Kidney tubule cell (primary cell): ENCODE measurements around the gene IVD.
A peak's percentile ranks its signal among the peaks of the same experiment; 100 is the strongest.

Experiments
- DNase-seq: peaks from one replicate; pipeline ENCODE4 v3.0.0-alpha.2; 2018; ENCODE audit warnings: low spot score

The IVD gene

GRCh38 chr15:40377606-40378005 lies 28.0 kb upstream of the IVD start:
- no peak for DNase-seq

DNA sequence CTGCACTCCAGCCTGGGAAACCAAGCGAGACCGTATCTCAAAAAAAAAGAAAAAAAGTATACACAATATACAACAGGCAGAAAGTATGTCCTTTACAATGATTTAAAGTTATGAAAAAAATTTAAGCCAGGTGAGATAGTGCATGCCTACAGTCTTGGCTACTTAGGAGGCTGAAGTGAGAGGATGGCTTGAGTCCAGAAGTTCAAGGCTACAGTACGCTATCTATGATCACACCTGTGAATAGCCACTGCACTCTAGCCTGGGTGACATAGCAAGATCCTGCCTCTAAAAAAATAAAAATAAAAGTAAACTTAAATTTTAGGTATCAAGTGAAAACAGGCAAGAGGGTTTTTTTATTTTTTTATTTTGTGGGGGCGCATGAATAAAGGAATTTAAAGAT lies 26.2 kb upstream of the IVD start:
- no peak for DNase-seq

DNA sequence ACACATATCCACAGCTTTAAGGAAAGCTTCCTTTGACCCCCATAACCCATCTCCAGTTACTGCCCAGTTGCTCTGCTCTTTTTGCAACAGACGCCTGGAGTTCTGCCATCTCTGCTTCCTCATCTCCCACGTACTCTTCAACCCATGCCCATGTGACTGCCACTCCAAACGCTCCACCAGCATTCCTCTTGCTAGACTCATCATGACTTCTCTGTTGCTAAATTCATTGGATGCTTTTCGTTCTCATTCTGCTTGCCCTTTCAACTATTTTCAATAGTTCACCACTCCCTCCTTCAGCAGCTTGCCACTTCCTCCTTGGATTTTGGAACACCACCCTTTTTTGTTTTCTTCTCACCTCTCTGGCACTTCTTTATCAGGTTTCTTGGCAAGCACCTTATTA lies 25.7 kb upstream of the IVD start:
- peak; percentile 86 for DNase-seq

DNA sequence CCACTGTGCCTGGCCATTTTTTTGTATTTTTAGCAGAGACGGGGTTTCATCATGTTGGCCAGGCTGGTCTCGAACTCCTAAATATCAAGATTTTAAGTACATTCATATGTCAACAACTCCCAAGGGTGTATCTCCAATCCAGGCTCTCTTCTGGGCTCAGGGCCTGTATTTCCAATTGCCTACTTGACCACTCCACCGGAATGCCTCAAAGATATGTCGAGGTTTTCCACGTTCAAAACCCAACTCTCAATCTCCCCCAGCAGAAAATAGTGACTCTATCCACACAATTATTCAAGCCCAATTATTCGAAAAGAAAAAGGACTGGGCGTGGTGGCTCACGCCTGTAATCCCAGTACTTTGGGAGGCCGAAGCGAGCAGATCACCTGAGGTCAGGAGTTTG lies 25.0 kb upstream of the IVD start:
- no peak for DNase-seq

DNA sequence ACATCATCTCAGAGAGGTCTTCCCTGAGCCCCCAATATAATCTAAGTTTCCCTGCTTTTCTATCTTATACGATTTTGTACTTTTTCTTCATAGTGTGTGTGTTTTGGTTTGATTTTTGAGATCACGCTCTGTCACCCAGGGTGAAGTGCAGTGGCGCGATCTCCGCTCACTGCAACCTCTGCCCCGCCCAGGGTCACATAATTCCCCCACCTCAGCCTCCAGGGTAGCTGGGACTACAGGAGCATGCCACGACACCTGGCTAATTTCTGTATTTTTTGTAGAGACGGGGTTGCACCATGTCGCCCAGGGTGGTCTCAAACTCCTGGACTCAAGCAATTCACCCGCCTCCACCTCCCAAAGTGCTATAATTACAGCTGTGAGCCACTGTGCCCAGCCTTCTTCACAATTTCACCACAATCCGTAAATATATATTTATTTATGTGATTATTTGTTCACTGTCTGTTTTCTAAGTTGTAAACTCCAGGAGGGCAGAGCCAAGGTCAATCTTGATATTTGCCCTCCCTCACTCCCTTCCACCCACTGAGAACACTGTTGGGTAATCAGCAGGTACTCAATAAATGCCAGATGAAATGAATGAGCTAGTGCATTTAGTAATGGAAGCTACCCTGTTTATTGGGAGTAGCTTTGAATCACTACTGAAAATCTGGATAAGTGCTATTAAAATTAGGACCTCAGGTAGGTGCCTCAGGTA lies 23.6 kb upstream of the IVD start:
- DNase-seq: no peak

- DNase-seq: peak; percentile 93
These were observed 22.8 kb upstream of the IVD start, which contains the start of gene KNSTRN for GRCh38 chr15:40382580-40383456. Gene KNSTRN (plus strand): TSS chr15:40382721. CDS start chr15:40382836, 115 bp downstream.

DNA sequence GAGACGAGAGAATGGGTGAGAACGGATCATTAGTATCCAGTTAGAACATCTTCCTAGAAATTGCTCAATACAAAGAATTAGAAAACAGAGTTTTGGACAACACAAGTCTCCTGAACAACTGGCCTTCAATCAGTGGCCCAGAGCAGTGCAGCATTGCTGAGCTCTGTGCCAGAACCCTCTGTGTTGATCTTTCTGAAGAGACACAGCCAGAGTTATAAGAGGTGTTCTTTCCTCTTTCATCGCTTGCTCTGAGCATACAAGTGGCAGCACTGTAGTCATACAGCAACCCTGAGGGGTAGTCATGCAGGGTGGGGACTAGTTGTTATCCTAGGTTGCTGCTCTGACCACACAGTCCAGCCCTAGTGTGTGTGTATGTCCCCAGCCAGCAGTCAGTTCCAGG lies 19.1 kb upstream of the IVD start:
- no peak for DNase-seq

DNA sequence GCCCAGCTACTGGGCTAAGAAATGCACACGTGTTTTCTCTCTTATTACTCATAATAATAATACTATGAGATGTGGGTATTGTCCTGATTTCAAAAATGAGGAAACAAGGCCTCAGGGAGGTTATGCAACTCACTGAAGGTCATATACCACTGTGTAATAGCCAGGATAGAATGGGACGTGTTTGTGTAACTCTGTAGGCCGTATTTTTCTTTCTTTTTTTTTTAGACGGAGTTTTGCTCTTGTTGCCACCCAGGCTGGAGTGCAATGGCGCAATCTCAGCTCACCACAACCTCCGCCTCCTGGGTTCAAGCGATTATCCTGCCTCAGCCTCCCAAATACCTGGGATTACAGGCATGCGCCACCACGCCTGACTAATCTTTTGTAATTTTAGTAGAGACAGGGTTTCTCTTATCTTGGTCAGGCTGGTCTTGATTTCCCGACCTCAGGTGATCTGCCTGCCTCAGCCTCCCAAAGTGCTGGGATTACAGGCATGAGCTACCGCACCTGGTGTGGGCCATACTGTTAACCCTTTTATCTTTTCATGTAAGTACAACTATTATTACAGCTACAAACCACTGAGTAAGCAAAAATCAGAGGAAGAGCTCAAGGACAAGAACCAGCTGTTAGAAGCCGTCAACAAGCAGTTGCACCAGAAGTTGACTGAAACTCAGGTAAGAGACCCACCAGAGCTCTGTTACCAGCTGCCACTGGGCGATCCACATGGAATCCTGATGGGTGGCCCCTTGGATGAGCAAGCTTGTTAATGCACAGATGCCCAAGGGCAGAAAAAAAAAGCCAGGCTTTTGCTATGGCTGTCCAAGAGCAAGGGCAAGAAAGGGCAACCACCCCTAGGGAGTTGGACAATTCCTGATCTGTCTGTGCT lies 16.4 kb upstream of the IVD start:
- no peak for DNase-seq

DNA sequence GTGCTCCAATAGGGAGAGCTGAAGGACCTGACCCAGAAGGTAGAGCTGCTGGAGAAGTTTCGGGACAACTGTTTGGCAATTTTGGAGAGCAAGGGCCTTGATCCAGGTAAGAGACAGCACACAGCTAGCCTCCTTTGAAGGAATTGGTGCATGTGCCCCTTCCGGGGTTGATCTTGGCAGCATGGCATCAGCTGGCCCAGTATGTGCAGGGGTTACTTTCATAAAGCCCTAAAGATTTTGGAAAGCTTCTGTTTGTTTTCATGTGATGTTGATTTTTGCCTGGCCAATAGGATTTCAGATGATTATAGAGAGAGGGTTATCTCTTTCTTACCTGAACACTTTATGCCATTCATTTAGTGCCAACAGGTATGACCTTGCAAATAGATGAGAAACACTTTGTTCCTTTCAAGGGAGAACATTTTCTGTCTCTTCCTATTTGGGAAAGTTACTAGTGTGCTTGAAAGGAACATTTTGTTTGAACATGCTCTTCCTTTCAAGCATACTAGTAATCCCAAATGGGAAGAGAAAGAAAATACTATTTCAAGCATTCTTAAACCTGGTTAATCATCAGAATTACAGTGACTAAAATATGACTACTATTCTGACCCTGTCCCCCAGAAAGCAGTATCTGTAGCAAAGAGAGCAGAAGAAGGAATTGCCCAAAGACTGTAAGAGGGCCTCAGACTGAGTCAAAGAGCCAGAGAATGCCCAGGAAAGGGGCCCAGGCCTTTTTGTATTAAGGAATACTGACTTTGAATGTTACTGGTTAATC lies 15.6 kb upstream of the IVD start:
- no peak for DNase-seq

- no peak for DNase-seq
These were observed 12.3 kb upstream of the IVD start for GRCh38 chr15:40392986-40393948.

- DNase-seq: no peak
These were observed 7.7 kb upstream of the IVD start for GRCh38 chr15:40397688-40398412.

GRCh38 chr15:40398413-40398873 lies 7.2 kb upstream of the IVD start:
- no peak for DNase-seq

GRCh38 chr15:40399370-40399769 lies 6.2 kb upstream of the IVD start:
- no peak for DNase-seq

DNA sequence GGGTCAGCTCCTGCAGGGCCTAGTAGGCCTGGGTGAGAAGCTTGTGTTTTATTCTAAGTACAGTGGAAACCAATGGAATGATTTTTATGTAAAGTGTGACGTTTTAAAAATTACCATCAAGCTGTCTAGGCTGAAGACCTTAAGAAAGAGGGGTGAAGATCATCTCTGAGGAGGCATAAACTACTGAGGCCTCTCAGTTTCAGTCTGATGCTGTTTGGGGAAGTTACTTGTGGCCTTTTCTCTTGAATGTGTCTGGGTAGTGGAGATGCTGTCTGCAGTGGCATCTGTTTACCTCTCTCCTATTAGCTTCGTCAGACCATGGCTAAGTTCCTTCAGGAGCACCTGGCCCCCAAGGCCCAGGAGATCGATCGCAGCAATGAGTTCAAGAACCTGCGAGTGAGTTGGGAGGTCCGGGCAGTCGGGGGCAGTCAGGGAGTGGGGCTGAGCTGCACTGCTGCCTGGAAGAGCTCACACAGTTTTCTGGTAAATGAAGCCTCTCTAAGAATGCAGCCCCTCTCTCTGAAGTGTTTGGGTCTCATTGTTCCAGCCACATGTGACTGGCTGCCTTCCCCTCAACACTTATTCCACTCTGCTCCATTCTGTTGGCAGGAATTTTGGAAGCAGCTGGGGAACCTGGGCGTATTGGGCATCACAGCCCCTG lies 1.9 kb downstream of the IVD start:
- DNase-seq: no peak

GRCh38 chr15:40409366-40409765 lies 3.8 kb downstream of the IVD start:
- no peak for DNase-seq

- no peak for DNase-seq
These were observed 4.9 kb downstream of the IVD start for GRCh38 chr15:40410476-40410875.

- DNase-seq: no peak
These were observed 6.6 kb downstream of the IVD start for GRCh38 chr15:40412095-40412759.

DNA sequence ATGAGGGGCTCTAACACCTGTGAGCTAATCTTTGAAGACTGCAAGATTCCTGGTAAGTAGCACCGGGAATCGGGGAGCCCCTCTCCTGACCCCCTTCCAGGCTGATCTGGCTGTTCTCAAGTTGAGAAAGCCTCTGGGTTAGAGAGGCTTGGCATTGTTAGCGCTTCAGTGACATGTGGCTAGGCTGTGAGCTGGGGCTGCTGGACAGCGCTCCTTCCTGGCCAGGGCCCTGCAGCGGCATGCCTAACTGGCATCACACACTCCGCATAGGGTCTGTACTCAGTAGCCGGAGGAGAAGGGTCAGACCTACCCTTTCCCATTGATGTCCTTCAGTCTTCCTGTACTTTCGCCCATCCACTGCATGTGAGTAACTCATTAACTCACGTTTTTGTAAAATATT lies 7.4 kb downstream of the IVD start:
- DNase-seq: no peak

GRCh38 chr15:40414816-40415215 lies 9.2 kb downstream of the IVD start:
- no peak for DNase-seq
